ENCODE data around the gene TET2.

The TET2 gene

GRCh38 chr4:105276361-105277104 is 129.9 kb downstream of the TET2 start:
- DNase-seq (ENCODE audit: low read depth) = no peak
- no peak for TF ChIP-seq CTCF (IDR thresholded peaks at IDR 0.05; ENCODE audit: control insufficient read depth, insufficient read depth, low read depth, low read length, missing control alignments)
- H3K4me3 ChIP-seq (ENCODE audit: control insufficient read depth, low read depth, low read length) = no peak overlapping the region

GRCh38 chr4:105277702-105278101 is 131.0 kb downstream of the TET2 start:
- H3K4me3 ChIP-seq (ENCODE audit: control insufficient read depth, low read depth, low read length) = no peak overlapping the region
- no peak for DNase-seq (ENCODE audit: low read depth)
- no peak for TF ChIP-seq CTCF (IDR thresholded peaks at IDR 0.05; ENCODE audit: control insufficient read depth, insufficient read depth, low read depth, low read length, missing control alignments)

- no peak overlapping the region for H3K4me3 ChIP-seq (ENCODE audit: control insufficient read depth, low read depth, low read length)
- no peak for DNase-seq (ENCODE audit: low read depth)
- TF ChIP-seq CTCF (IDR thresholded peaks at IDR 0.05; ENCODE audit: control insufficient read depth, insufficient read depth, low read depth, low read length, missing control alignments) = no peak
Observed at GRCh38 chr4:105279314-105279713, 132.6 kb downstream of the TET2 start.

GRCh38 chr4:105280338-105281123 is 133.9 kb downstream of the TET2 start:
- no peak overlapping the region for H3K4me3 ChIP-seq (ENCODE audit: control insufficient read depth, low read depth, low read length)
- DNase-seq (ENCODE audit: low read depth) = peak; percentile 87
- TF ChIP-seq CTCF (IDR thresholded peaks at IDR 0.05; ENCODE audit: control insufficient read depth, insufficient read depth, low read depth, low read length, missing control alignments) = no peak

- H3K4me3 ChIP-seq (ENCODE audit: control insufficient read depth, low read depth, low read length) = no peak overlapping the region
- no peak for DNase-seq (ENCODE audit: low read depth)
- no peak for TF ChIP-seq CTCF (IDR thresholded peaks at IDR 0.05; ENCODE audit: control insufficient read depth, insufficient read depth, low read depth, low read length, missing control alignments)
Observed at GRCh38 chr4:105281124-105281415, 134.4 kb downstream of the TET2 start.

GRCh38 chr4:105282489-105282888 is 135.8 kb downstream of the TET2 start:
- H3K4me3 ChIP-seq (ENCODE audit: control insufficient read depth, low read depth, low read length) = no peak overlapping the region
- TF ChIP-seq CTCF (IDR thresholded peaks at IDR 0.05; ENCODE audit: control insufficient read depth, insufficient read depth, low read depth, low read length, missing control alignments) = no peak
- DNase-seq (ENCODE audit: low read depth) = no peak

Measured in AG09309 (cell line).